HG03439 (cell line): Measurements from ENCODE around the gene RFX7.

Source experiments
- ATAC-seq: cut with Tn5 transposase; IDR thresholded peaks from one replicate; pipeline ENCODE4 v1.9.1; 2021; ENCODE audit warnings: mild to moderate bottlenecking, moderate library complexity; ENCODE audit not compliant: unreplicated experiment

Gene RFX7

DNA sequence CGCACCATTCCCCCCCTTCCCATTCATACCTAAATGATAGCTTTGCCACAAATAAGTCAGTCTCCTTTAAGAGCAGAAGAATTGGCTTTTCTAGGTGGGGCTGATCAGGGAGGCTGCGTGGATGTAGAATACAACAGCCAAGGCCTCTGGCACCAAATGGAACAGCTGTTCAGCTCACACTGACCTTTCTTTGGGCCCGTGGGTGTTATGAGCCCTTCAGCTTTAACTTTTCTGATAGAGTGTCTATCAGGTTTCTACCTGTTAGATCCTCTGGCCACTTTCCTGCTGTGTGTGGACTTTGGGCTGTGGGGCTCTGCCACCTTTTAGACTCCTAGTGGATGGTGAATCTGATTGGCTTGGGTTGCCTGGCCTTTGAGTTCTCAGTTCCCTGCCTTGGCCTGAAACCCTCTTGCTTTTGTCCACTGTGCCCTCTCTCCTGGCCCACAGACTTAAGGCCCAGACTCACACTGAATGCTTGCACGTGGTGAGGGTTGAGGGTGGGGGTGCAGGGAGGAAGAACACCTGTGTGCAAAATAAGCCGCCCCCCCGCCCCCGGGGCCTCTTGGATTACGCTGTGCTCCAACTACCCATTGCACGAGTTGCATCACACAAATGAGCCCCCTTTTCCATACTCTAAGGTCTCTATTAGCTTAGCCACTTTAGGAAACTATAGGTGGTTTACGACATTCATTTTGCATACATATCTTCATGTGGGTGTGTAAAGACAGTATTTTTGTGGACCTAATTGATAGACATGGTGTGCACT, 1.3 kb upstream of the RFX7 start:
- no peak for ATAC-seq

DNA sequence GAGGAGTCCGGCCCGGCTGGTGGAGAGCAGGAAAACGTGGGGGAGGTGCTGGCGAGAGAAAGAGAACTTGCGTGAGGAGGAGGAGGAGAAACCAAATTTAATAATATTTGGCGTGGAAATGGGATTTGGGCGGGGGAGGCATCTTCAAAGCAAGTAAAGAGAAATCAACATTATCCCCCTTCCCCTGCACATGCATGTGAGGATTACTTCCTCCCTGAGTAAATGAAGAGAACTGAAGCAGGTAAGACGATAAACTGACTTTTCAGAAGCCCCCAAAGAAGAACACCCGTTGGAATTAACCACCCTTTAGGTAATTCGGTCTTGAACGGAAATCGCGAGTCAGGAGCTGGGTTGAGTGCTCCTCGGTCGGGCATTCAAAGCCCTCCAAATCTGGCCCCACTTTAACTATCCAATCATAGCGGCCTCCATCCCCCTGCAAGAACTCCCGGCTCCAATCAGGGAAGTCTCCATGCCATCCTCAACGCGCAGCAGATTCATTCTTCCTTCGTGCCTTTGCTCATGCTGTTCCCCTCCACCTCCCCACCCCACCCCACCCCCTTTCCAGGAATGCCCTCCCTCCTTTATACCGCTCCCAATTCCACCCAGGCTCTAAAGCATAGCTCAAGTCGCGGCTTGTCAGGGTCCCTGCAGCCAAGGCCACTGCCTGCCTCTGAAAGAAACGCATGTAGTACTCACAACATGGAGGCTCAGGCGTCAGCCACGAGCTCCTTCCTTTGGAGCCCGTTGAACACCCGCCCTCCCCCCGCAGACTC, 545 bp upstream of the RFX7 start:
- no peak for ATAC-seq

DNA sequence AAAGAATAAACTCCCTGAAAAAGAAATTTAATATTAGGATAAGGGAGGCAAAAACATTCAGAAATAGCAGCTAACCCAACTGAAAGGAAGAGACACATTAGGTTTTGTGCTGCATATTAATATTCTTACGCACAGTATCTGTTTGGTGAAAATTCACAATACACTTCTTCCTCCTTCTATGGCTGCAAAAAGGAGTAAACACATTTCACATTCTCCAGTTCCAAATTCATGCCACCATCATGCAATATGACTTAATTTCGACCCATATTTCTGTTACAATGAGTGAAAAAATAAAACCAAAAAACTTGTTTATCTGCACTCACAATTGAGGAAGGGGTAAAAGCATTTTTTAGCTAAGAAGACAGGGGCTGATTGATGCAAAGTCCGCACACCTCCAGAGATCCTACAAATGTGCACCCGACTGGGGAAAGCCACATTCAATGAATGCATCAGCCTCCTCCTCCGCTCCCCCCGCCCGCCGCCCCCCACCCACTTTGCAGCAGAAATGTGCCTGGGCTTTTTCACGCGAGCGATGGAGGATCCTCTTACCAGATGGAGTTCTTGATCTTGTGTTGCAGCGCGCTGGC, 1.0 kb downstream of the RFX7 start:
- ATAC-seq, result no peak

DNA sequence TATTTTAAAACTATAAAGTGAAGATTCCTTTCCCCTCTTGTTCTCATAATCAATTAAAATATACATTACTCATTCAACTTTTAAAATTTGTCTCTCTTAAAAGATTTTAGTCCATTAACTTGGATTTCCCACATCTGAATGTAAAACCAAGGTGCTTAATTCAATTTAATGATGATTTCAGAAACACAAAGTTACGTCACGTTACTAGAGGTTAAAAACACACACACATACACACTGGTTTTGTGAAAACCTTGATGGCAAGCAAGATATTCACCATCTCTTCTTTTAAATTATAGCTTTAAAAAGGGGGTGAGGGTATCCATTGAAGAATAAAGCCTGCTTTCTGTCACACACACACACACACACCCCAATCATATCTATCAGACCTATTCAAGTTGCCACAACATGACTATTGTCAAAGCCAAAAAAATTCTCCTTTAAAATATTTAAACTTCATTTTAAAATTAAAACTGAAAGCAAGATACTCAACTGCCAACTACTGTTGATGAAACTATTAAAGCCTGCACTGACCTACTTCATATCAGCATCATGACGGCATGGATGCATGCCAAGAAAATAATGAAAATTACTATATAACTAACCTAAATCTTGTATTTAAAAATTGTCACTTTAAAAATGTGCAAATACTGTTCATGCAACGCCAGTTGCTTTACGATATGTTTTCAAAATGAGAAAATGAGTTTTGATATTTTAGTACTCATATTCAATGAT, 2.1 kb downstream of the RFX7 start:
- ATAC-seq, result no peak

DNA sequence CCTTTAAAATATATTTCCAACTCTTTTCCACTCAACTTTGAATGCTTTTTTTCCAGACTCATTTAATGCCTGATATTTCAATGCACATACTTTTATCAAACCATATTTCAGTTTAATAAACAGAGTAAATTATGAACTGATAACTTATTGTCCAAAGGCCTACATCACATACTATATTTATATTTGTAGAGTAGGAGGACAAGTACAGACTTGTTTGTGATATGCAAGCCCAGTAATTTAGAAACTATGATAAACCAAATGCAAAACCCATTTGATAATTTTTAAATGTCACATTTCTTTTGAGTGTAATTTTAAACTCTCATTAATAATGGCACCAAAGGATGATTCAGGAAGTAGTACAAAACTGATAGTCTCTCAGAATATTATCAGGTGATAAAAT, 3.3 kb downstream of the RFX7 start:
- ATAC-seq, result no peak

DNA sequence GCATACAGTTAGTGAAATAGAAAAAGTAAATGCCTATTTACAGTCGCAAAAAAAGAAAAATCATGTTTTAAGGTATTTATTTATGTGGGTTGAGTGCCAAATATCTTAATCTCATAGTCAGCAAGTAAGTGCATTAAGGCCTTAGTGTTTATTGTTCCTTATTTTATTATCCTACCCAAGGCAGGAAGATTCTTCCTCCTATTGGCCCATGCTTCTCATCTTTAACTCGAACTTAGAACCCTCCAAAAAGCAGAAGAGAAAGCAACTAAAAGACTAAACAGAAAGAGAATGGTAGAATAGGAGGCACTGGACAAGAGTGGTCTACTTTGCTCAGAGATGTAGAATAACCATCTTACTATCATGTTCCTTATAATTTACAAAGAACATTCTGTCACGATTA, 7.5 kb downstream of the RFX7 start:
- no peak for ATAC-seq

DNA sequence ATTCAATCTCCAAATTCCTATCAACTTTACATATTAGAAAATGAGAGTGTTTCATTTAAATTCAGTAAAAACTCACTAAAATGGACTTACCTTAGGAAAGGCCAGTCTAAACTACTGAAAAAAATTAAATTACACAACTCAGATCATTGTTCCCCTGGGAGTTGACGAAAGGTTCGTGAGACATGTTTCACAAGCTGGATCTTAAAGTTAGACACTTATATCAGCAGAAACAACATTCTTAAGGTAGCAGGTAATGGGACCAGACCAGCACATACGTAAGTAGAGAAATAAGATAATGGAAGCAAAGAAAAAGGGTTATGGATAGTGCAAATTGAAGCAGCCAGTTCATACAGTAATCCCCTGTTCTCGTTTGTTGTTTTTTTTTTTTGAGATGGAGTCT, 8.9 kb downstream of the RFX7 start:
- no peak for ATAC-seq

DNA sequence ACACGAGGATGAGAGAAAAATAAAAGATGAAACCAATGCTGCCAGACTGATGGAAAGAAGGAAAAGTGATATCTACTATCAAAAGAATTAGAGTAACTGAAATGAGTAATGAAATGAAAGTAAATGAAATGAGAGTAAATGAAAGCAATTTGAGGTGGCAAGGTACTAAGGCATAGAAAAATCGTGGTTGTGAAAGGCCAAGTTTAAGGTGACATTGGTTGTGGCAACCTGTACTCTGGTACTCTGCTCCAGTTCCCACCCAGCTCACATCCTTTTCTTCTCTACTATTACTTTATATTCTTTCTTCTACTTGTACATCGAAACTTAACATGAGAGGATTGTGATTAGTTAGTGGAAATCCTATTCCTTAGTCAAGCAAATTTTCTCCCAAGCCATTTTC, 10.1 kb downstream of the RFX7 start:
- ATAC-seq, result no peak

DNA sequence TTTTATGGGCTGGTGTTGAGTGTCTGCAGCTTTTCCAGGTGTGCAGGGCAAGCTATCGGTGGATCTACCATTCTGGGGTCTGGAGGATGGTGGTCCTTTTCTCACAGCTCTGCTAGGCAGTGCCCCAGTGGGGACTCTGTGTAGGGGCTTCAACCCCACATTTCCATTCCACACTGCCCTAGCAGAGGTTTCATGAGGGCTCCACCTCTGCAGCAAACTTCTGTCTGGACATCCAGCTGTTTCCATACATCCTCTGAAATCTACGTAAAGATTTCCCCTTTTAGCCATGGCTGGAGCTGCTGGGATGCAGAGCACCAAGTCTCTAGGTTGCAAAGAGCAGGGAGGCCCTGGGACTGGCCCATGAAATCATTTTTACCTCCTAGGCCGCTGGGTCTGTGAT, 11.6 kb downstream of the RFX7 start:
- no peak for ATAC-seq

DNA sequence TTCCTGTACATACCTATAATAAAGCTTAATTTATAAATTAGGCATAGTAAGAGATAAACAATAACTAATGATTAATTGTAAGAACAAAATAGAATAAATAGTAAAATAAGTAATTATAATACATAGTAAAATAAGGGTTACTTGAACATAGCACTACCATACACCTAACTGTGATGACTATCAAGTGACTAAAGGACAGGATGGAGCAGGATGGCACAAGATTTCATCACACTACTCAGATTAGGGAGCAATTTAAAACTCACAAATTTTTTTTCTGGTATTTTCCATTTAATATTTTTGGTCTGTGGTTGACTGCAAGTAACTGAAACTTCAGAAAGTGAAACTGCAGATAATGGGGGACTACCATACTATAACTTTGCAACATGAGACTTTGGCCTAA, 14.8 kb downstream of the RFX7 start:
- no peak for ATAC-seq

DNA sequence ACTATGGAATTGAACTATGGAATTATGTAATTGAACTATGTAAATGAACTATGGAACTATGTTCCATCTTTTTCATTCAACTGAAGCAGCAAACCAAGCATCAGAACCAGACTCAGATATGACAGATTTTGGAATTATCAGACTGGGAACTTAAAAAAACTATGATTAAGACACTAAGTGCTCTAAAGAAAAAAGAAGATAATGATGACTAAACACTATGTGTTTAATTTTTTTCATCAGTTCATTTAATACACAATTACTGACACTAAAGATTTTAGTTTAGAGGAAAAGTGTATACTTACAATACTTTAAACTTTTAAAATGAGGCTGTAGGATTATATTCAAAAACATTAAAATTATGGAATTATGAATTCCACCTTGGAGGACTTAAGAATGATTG, 15.3 kb downstream of the RFX7 start:
- ATAC-seq, result no peak

DNA sequence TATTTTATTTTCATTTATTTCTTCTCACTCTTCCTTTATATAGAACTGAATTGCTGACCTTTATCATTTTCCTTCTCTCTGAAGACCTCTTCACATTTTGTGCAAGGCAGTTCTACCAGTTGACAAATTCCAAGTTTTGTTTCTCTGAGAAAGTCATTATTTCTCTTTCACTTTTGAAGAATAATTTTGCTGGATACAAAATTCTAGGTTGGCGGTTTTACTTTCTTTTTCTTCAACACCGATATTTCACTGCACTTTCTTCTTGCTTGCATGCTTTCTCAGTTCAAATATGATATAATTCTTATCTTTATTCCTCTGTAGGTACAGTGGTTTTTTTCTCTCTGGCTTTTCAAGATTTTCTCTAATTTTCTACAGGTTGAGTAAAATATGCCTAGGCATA, 15.9 kb downstream of the RFX7 start:
- no peak for ATAC-seq

DNA sequence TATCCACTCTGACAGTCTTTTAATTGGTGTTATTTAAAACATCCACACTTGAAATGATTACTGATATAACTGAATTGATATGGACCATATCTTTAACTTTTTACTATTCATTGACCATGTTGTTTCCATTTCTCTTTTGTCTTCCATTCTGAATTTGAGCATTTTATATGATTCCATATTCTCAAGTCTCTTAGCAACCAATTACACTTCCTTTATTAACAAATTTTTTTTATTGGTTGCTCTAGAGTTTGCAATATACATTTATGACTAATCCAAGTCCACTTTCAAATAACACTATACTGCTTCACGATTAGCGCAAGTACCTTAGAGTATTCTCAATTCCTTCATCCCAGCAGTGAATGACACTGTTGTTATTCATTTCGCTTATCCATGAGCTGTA, 16.4 kb downstream of the RFX7 start:
- no peak for ATAC-seq

DNA sequence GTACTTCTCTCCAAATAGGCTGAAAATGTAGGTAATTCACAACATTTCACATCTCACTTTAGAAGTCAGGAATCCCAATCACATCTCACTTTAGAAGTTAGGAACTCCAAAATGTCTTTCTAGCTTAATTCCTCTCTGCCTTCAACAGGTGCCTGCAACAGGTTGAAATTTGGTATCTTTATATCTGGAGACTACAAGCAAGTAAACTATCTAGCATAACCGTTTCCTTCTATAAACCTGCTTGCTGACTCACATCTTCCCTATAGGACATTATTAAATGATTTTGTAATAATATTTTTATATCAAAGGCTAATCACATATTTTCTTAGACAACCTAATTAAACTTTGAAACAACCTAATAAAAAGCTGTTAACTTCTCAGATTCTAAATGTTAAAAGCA, 18.2 kb downstream of the RFX7 start:
- ATAC-seq, result no peak

DNA sequence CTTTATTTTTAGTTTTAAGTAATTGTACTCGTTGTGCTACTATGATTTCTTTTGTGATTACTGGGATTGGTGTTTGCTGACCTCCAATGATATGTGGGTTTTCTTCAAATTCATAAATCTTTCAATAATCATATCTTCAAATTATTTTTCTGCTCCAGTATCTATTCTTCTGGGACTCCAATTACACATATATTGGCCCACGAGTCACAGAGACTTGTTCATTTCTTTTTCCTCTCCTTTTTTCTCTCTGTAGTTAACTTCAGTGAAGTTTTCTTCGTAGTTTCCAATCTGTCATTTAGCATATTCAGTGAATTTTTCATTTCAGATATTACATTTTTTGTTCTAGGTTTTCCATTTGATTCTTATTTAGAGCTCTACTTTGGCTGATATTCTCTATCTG, 21.4 kb downstream of the RFX7 start:
- ATAC-seq, result no peak

DNA sequence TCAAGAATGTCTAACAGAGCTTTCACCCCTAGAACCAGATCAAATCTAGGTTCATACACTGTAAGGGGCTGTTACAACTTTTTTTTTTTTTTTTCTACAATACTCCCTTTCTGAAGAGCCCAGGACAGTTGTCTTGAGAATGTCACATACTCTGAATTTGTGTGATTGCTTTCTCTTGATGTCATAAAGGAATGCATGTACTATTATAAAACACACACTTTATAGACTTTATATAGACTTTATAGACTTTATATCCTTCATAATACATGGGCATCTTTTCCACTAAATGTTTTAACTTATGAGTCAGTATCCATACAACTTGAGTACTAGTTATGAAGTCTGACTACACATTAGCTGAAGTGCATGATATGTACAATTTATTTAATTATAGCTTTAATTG, 26.3 kb downstream of the RFX7 start:
- ATAC-seq, result no peak

DNA sequence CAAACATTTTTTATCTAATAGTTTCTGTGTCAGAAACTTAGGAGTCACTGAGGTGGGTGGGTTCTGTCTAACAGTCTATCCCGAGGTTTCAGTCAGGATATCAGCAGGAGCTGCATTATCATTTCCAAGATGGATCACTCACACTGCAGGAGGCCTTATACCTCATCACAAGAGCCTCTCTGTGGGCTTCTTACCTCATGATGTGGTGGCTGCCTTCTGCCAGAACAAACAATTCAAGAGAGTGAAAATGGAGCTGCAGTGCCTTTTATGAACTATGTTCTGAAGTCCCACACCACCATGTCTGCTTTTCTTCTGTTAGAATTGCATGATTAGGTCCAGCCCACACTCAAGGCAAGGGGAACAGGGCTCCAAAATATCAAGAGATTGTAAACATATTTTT, 27.9 kb downstream of the RFX7 start:
- ATAC-seq, result no peak

DNA sequence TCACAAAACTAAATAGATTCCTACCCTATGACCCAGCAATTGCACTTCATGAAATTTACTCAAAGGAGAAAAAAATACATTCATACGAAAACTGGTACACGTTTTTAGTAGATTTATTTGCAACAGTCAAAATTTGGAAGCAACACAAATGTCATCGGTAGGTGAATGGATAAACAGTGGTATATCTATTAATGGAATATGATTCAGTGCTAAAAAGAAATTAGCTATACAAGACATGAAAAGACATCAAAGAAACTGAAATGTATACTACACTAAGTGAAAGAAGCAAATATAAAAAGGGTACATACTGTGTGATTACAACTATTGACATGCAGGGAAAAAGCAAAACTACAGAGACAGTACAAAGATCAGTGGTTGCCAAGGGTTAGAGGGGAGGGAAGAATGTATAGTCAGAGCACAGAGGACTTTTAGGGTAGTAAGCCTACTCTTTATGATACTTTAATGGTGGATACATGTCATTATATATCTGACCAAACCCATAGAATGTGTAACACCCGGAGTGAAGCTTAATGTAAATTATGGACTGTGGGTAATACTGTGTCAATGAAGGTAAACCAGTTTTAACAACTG, 31.6 kb downstream of the RFX7 start:
- no peak for ATAC-seq

DNA sequence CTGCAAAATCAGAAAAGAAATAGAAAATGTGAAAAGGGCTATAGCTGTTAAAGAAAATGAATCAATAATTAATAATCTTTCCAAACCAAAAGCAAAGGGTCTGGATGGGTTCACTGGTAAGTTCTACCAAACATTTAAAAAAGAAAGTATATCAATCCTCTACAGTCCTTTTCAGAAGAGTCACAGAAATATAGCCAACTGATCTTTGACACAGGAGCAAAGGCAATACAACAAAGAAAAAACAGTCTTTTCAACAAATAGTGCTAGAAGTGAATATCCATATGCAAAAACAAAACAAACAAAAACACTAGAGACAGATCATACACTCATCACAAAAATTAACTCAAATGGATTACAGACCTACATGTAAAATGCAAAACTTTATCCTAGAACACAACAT, 32.6 kb downstream of the RFX7 start:
- no peak for ATAC-seq

DNA sequence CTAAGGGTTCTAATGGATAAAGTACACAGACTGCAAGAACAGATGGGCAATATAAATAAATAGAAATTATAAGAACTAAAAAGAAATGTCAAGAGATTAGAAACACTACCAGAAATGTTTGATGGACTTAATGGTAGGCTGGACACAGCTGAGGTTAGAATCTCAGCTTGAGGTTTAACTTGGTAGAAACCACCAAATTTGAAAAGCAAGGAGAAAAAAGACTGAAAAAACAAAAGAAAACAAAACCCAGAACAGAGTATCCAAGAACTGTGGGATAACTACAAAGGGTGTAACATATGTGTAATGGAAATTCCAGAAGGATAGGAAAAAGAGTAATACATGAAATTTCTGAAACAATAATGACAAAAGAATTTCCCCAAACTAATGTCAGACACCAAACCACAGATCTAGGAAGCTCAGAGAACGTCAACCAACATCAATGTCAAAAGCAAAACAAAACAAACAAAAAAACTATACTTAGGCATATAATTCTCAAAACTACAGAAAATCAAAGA, 35.0 kb downstream of the RFX7 start:
- ATAC-seq, result no peak

DNA sequence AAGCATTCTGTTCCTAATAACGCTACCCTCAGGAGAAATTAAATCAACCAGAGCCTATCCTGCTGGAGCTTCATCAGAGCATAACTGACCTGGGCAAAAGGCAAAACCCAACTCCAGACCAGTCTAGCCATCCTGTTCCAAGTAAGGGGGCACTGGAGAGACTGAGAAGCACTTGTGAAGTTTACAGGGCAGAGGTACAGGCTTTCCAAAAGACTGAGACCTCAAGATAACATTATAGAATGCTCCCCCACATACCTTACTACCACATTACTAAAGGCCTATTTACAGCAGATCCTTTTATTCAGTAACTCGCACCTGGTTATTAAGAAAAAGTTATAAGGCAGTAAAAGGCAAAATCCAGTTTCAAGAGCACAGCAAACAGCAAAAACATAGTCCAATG, 35.5 kb downstream of the RFX7 start:
- ATAC-seq, result no peak
